Esophagus muscularis mucosa (tissue), 4 donors: ENCODE measurements around the gene SLC39A7.

Experiments used
- CTCF ChIP-seq, 3 experiments: fragments of 200-600 bp in 2 of 3; fragments of 450-650 bp in 1 of 3; sonication (generic) in 2 of 3; IDR thresholded peaks; one replicate each; pipeline ENCODE4 v1.5.1; 2017 to 2019; ENCODE audit warnings: antibody characterized with exemption in 3 of 3, mild to moderate bottlenecking in 2 of 3, moderate library complexity in 1 of 3
- EP300 ChIP-seq: sonication (generic); formaldehyde crosslinking; IDR thresholded peaks from one replicate; pipeline ENCODE4 v1.6.1; 2017; ENCODE audit warnings: antibody characterized with exemption
- POLR2A ChIP-seq: fragments of 450-650 bp; IDR thresholded peaks from one replicate; pipeline ENCODE4 v1.6.1; 2017; ENCODE audit warnings: antibody characterized with exemption, moderate library complexity, mild to moderate bottlenecking, low read depth

- peak; percentile 97 to 99 (median 98) for TF ChIP-seq CTCF (IDR thresholded peaks at IDR 0.05)
- TF ChIP-seq EP300: no peak
- TF ChIP-seq POLR2A: no peak
Measured at GRCh38 chr6:33247977-33248642, 47.4 kb downstream of the SLC39A7 start.
